GM18511 (cell line): ENCODE data around the gene CDH5.
"Not testable (repeated sequence)": the region's sequence is repeated elsewhere in the genome, so short reads cannot be mapped to it uniquely, and the experiment has no call there.

Source experiments
- ATAC-seq: cut with Tn5 transposase; IDR thresholded peaks from one replicate; pipeline ENCODE4 v1.9.1; 2021; ENCODE audit warnings: mild to moderate bottlenecking, moderate library complexity; ENCODE audit not compliant: unreplicated experiment

CDH5 gene

DNA sequence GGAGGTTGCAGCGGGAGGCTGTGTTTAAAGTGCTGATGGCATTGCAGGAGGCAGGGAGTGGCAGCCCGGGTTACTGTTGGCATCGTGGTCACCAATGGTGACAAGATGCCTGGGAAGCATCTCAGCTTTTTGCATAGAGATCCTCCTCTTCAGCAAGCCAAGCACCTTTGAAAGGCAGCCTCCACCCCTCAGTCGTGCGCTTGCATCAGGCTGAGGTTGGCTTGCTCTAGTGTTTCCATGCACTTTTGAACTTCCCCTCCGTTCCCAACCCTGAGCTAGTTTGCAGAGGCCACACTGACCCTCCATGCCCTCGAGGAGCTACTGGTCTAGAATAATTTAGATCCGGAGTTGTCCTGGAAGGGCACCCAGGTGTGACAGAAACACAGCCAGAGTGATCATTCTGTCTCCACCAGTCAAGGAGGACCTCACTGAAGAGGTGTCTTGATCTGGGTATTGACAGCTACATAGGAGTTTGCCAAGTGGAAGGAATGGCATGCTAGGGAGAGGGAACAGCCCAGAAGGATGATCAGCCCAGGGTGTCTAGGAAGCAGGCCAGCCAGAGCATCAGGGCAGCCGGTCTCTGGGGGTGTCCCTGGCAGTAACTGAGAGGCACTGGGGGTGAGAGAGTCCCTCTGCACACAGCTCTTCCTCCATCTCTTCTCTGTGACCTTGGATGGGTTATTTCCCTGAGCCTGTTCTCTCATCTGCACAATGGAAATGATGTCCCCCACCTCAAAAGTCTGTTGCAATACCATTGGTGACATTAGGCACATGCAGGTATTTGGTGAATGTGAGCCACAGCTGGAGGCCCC, 68.3 kb downstream of the CDH5 start:
- ATAC-seq = no peak

DNA sequence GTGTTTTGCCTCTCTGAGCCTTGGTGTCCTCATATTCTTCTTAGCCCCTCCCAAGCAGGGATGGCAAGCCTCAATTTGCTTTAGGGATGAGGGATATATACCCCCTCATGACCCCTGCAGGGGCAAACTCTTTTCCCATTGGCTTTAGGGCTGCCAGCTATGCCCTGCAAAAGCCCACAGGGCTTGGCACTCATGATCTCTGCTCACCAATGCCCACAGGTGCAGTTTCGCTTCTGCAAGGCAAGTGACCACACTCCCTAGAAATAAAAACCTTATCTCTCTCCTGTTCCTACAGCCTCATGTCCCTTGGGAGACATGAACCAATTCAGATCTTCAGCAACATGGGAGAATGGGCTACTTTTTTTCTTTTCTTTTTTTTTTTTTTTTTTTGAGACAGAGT, 69.4 kb downstream of the CDH5 start:
- ATAC-seq = no peak

DNA sequence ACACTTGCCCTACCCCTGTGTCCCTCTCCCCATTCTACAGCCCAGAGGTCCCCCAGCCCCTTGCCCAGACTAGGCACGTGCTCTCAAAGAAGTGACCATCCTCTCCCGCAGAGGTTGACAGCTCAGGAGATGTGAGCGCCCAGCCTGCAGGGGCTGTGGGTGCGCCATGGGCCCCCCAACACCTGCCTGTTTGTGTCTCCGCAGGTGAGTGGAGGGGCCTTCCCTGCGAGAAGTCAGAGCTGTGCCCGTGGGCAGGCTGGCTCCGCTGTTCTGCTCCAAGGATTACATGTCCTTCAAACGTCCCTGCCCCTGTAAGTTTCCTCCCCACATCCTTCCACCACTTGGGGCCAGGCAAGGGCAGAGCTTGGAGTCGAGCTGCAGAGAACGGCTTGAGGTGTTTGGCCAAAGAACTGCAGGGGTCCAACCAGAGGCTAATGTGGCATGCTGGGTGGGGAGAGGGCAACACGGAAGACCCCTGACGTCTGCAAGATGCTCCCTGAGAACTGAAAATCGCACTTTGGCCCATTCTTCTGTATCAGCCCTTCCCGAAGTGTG, 71.0 kb downstream of the CDH5 start:
- ATAC-seq = no peak

DNA sequence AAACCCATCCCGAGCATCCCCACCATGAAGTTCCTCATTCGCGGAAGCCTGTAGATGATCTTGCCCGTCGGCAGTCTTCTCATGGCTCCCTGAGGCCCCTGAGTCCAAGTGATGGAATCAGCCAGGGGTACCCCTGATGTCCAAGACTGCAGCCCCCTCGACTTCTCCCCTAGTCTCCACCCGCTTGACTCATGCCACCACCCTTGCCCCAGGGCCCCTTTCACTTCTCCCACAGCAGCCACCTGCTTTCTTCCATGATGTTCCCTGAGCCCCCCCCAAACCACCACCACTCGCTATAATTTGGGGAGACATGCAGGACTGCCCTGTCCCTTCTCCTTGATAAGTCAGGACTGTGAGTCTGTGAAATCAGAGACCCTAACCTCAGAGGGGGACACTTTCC, 72.0 kb downstream of the CDH5 start:
- no peak for ATAC-seq

DNA sequence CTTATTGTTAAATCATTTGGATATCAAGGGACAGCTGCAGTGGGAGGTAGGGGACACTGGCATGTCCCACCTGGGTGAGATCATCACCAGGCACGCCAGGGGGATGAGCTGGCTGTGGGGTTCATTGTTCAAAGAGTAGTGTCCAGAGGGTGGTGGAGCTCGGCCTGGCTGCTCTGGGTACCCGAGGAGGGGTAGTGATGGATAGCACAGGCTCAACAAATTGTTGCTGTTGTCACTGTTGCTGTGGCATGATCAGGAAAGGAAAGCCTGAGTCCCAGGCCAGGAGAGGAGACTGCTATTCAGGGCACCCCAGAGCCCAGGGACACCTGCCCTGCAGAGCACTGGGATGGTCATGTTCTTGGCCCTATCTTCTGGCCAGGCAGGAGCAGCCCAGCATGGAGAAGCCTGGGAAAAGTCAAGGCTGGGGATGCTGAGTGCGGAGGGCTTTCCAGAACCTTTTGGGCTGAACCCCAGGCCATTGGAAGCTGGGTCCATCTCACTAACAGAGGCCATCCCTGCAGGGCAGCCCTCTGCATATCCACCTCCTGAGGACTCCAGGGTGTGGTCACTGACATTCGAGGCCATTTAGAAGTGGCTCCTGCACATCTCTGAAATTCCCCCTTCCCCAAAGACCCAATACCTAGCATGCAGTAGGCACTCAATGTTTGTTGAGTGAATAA, 72.7 kb downstream of the CDH5 start:
- no peak for ATAC-seq

DNA sequence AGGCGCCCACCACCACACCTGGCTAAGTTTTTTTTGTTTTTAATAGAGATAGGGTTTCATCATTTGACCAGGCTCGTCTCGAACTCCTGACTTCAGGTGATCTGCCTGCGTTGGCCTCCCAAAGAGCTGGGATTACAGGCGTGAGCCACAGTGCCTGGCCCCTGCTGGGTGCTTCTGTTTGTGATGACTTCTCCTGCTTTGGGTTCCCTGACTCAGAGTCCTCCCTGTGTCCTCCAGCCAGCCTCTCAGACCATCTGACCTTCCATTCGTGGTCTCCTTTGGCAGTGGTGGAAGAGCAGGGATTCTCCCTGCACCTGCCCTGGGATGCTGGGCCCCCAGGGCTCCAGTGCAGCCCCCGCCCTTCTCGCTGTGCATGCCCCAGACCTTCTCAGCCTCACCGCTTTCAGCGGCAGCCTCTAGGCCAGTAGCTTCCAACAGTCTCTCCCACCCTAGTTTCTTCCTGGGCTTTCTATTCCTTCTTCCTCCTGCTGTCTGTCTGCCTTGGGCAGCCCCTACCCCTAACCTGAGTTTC, 73.8 kb downstream of the CDH5 start:
- no peak for ATAC-seq

DNA sequence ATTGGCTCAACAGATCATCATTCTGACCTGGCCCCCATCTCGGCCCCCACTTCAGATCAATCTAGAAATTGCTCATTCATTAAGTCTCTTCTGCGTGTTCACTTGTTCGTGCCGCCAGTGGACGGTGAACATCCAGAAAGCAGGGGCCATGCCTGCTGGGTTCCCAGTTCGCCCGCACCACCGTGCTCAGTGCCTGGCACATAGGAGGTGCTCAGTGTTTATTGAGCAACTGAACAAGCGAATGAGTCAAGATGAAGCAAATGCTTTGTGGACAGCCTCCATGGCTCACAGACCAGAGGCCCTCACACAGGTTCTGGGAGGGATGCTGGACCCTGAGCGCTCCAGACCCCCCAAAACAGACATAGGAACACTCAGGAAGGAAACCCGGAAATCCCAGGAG, 74.5 kb downstream of the CDH5 start:
- ATAC-seq = no peak

DNA sequence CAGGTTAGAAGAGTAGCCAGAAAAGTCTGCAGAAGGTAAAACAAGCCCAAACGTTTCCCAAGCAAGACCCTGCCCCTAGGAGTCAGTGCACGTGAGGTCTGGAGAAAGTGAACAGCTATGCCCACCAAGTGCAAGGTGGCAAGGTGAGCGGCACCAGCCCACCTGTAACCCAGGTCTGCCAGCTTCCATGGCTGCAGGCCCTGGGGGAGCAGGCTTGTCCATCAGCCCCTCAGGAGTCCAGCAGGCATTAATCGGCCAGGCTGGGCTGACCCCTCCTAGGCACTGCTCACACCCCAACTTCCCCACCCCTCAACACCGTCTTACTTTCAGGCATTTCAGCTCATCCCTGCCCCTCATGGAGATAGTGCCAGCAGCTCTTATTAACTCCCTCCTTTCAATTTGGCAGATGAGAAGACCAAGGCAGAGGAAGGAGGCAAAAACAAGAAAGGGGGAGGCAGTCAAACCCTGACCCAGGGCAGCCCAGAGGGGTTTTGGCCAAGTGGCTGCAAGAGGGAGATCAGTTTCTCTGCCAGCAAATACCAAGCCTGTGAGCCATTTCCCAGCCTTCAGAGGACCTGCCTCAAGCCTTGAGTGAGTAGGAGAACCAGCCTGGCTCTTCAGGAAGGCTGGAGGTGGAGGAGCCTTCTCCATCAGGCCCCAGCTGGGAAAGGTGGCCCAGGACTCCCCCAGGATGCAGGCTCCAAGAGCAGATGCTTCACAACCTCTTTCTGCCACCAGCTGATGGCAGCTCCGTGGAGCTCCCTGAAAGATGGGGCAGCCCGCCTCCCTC, 75.3 kb downstream of the CDH5 start:
- no peak for ATAC-seq

DNA sequence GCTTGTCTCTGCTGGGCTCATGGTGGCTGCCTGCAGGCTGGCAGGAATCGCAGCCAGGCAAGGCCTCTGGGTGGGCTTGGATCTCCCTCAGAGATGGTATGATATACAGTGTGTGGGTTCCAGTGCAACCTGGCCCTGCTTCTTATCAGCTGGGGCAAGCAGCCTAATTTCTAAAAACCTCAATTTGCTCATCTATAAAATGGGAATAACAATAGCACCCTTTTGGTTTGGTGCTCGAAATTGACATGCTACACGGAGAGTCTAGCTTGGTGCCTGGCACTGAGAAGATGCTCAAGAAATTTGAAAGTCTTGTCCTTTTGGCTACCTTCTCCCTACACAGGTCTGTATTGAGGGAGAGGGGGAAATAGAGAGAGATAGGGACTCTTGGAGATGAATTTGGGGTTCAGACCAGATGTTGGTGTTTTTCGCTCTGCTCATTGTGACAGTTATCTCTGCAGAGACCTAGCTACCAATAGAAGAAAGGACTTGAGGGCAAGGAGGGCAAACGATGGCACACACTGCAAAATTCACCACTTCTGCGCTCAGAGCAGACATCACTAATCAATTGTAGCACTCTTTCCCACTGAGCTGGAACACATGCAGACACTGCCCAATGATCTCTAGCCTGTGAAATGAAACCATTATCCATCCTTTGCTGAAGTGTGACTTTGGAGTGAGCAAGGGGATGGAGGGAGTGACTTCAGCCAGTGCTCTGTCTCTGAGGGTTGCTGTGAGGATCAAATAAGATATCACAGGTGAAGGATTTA, 76.2 kb downstream of the CDH5 start:
- ATAC-seq = no peak

DNA sequence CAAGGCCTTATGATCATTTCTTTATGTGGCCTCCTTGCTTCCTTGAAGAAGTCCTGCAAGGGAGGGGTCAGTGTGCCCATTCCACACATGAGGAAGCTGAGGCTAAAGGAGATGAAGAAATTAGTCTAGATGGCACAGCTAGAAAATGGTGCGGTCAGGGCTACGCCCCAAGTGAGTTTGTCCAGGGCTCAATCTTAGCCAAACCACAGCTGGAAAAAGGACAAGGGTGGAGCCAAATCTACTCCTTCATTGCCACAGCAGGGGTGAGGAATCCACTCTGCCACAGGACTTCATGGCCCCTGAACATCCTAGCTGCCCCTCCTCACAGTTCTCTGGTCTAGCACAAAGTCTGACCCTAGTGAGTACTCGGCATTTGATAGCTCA, 76.8 kb downstream of the CDH5 start:
- ATAC-seq = no peak

DNA sequence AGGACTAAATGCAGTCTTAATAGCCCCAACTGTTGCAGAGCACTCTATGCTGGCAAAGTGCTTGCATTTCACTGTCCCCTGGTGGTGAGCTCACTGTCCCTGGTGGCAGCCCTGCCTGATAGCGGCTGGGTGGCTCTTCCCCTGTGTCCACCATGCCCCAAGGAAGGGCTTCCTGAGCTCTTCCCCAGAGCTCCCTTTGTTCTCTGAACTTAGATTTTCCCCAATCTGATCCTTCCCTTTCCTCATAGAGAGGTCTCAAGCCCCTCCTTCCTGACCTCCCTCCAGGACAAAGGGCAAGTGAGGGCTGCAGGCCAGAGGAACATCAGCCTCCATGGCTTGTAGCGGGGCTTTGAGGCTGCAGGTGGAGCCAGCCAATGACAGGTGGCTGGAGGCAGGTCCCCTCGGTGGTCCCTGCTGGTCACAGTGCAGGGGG, 77.6 kb downstream of the CDH5 start:
- no peak for ATAC-seq

DNA sequence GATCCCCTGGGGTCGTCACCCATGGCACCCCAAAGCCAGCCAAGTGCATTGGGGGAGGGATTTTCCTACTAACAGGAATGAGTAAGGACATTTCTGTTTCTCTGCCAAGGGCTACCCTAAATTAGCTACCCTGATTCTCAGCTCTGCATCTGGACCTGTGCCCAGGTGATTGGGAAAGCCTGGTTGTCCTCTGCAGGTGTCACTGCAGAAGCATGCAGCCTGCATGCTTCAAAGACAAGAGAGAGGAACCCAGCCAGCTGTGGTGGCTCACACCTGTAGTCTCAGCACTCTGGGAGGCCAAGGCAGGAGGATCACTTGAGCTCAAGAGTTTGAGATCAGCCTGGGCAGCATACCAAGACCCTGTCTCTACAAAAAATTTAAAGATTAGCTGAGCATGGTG, 80.2 kb downstream of the CDH5 start:
- no peak for ATAC-seq

DNA sequence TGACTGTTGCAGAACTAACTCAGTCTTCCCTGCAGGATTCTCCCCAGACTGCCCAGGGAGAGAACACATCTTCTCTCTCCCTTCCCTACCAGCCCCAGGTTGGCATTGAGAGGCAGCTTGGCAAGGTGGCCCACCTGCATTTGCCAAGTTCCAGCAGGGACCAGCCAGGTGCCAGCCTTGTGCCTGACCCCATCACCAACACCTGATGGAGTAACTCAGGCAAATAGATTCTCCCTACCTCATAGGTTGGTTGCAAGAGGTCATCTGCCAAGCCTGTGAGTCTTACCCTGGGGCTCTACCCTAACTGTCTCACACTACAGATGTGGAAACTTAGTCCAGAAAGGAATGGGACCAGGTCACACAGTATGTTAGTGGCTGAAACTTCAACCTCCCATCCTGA, 81.0 kb downstream of the CDH5 start:
- no peak for ATAC-seq

DNA sequence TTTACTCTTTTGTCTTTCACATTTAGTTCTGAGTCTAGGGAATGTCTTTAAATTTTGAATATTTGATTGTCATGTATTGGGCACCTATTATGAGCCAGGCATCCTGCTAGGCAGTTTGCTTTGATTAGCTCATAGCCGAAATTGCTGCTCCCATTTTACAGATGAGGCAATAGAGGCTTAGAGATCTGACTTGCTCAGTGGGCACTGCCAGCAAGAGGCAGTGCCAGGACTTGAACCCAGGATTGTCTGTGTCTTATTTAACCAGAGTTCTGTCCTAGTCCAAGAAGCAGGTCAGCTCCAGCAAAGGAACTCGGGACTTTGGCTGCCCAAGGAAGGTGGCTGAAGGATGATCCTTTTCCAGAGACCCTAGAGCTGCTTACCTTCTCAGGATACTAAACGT, 85.1 kb downstream of the CDH5 start:
- no peak for ATAC-seq

DNA sequence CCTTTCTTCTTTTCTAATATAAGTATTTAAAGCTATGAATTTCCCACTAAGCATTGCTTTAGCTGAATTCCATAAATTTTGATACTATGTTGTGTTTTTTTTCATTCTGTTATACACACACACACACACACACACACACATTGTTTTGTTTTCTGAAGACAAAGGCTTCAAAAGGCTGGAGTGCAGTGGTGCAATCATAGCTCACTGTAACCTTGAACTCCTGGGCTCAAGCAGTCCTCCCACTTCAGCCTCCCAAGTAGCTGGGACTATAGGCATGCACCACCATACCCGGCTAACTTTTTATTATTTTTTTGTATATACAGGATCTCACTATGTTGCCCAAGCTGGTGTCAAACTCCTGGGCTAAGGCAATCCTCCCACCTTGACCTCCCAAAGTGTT, 86.7 kb downstream of the CDH5 start:
- ATAC-seq = not testable (repeated sequence)
